GM21737 (cell line): Measurements from ENCODE around the gene SRRM2.

ENCODE experiments used
- ATAC-seq: cut with Tn5 transposase; IDR thresholded peaks from one replicate; pipeline ENCODE4 v1.9.1; 2021; ENCODE audit warnings: mild to moderate bottlenecking, moderate library complexity; ENCODE audit not compliant: unreplicated experiment

SRRM2 gene

DNA sequence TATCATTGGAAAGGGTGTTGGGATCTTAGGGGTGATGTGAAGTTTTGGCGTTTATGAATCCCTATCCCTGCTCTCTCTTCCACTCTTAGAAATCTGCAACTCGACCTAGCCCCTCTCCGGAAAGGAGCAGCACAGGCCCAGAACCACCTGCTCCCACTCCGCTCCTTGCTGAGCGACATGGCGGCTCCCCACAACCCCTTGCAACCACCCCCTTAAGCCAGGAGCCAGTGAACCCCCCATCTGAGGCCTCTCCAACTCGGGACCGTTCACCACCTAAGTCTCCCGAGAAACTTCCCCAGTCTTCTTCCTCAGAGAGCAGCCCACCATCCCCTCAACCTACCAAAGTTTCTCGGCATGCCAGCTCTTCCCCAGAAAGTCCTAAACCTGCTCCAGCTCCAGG, 9.0 kb downstream of the SRRM2 start:
- ATAC-seq: no peak

- ATAC-seq: no peak
Observed at GRCh38 chr16:2761886-2762583, 9.6 kb downstream of the SRRM2 start.

GRCh38 chr16:2762711-2763110, 10.3 kb downstream of the SRRM2 start:
- ATAC-seq: no peak

DNA sequence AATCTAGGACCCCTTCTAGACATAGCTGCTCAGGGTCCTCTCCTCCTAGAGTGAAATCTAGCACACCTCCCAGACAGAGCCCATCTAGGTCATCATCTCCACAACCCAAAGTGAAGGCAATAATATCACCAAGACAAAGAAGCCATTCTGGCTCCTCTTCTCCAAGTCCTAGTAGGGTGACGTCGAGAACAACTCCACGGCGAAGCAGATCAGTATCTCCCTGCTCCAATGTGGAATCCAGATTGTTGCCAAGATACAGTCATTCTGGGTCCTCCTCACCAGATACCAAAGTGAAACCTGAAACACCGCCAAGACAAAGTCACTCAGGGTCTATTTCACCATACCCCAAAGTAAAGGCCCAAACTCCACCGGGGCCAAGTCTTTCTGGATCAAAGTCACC, 10.7 kb downstream of the SRRM2 start:
- ATAC-seq: no peak

- no peak for ATAC-seq
Observed at GRCh38 chr16:2764718-2765117, 12.3 kb downstream of the SRRM2 start.

DNA sequence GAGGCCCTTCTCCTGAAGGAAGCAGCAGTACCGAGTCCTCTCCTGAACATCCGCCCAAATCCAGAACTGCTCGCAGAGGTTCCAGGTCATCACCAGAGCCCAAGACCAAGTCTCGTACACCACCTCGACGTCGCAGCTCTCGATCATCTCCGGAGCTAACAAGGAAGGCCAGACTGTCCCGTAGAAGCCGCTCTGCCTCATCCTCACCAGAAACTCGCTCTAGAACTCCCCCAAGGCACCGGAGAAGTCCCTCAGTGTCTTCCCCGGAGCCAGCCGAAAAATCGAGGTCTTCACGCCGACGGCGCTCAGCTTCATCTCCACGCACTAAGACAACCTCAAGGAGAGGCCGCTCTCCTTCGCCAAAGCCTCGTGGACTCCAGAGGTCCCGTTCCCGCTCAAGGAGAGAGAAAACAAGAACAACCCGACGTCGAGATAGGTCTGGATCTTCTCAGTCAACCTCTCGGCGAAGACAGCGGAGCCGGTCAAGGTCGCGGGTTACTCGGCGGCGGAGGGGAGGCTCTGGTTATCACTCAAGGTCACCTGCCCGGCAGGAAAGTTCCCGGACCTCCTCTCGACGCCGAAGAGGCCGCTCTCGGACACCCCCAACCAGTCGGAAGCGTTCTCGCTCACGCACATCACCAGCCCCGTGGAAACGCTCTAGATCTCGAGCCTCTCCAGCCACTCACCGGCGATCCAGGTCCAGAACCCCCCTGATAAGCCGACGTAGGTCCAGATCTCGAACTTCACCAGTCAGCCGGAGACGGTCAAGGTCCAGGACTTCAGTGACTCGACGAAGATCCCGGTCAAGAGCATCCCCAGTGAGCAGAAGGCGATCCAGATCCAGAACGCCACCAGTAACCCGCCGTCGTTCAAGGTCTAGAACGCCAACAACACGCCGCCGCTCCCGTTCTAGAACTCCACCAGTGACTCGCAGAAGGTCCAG, 13.3 kb downstream of the SRRM2 start:
- ATAC-seq: no peak

- ATAC-seq: no peak
Observed at GRCh38 chr16:2766430-2767139, 14.1 kb downstream of the SRRM2 start.

GRCh38 chr16:2767140-2767731, 14.8 kb downstream of the SRRM2 start:
- no peak for ATAC-seq

DNA sequence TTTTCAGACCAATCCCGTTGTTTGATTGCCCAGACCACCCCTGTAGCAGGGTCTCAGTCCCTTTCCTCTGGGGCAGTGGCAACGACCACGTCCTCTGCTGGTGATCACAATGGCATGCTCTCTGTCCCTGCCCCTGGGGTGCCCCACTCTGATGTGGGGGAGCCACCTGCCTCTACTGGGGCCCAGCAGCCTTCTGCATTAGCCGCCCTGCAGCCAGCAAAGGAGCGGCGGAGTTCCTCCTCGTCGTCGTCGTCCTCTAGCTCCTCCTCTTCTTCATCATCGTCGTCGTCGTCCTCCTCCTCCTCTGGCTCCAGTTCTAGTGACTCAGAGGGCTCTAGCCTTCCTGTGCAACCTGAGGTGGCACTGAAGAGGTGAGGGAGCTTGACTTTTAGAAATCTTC, 15.5 kb downstream of the SRRM2 start:
- no peak for ATAC-seq

- ATAC-seq: no peak
Observed at GRCh38 chr16:2768403-2769089, 16.1 kb downstream of the SRRM2 start.

- no peak for ATAC-seq
Observed at GRCh38 chr16:2769100-2769529, 16.7 kb downstream of the SRRM2 start.

DNA sequence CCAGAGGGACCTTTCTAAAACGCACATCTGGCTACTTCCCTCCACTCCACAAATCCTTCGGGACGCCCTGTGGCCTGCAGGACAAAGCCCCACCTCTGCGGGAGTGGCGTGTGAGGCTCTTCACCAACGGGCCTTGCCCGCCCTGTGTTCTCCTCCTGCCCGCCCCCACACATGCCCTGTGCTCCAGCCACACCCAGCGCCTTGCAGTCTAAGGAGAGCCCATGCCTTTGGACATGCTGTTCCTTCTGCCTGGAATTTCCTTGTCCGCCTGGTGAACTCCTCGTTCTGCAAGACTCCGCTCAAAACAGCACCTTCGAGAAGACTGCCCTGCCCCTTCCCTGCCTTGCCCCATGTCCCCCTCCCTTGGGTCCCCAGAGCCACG, 17.2 kb downstream of the SRRM2 start:
- no peak for ATAC-seq

GRCh38 chr16:2770057-2770951, 17.9 kb downstream of the SRRM2 start:
- no peak for ATAC-seq

DNA sequence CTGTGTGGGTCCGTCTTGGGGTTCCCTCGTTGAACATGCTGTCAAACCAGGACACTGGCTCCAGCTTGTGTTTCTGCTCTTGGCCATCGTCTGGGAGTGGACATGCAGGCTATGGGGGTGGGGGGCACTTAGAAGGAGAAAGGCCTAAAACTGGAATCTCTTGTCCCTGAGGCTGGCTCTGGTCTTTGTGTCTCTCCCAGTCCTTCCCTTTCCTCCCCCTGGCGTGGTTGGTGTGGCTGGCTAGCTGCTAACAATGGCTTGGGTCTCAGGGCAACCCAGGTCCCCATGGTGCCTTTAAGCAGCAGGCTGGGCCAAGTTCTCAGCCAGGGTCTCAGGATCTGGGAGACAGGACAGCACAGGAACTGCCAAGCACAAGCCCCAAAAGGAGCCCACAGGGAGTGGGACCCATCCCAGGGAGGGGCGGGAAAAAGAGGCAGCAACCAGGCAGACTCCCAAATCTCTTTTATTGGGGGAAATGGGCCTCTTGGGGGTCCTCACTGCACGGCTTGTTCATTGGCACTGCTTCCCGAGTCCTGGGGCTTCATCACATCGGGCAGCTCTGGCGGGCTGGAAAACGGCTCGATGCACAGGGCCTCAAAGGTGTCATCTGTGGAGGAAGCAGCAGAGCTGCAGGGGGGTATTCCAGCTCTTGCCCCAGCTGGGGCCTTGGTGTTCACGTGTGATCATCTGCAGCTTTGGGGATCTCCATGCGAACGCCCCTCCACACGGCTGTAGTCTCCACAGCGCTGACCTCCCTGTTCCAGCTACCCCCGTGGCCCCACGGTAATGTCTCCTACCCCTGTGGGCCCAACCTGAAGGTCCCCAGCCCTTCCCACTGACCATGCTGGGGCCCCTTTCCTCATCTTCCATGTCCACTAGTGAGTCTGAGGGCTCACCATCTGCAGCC, 19.3 kb downstream of the SRRM2 start:
- no peak for ATAC-seq

- ATAC-seq: no peak
Observed at GRCh38 chr16:2773188-2773968, 20.9 kb downstream of the SRRM2 start.

DNA sequence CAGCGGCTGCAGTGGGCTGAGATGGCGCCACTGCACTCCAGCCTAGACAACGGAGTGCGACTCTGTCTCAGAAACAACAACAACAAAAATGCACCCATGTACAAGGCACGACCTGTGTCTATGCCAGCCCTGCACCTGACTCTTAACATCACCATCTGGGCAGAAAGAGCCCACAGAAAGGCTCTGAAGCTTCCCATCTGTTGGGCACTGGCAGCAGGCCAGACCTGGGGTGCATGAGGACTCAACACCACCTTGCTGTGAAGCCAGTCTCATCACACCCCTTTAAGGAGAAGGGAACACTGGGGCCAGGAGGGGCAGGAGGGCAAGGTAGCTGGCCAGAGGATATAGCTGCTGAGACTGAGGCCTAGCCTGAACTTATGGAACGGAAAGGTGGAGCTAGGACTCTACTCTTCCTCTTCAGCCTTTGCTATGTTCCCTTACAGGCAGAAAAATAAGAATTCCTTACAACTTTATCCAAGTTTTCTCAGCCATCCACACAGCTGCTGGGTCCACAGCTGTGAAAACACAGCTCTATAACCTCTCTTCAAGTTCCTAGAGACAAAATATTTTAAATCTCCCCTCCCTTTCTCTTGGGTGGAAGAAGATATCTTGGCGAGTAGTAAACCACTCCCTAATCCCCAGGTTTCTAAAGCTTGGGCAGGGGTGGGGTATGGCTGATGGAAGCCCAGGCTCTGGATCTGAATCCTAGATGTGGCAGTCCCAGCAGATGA, 21.9 kb downstream of the SRRM2 start:
- ATAC-seq: no peak

GRCh38 chr16:2775131-2775716, 22.8 kb downstream of the SRRM2 start:
- no peak for ATAC-seq
